HG03045 (cell line): Measurements from ENCODE around the gene CCDC107.
"Not testable (repeated sequence)": the region's sequence is repeated elsewhere in the genome, so short reads cannot be mapped to it uniquely, and the experiment has no call there.

ENCODE experiments used
- ATAC-seq: cut with Tn5 transposase; IDR thresholded peaks from one replicate; pipeline ENCODE4 v1.9.1; 2021; ENCODE audit warnings: mild to moderate bottlenecking, moderate library complexity; ENCODE audit not compliant: unreplicated experiment

The CCDC107 gene, protein sequence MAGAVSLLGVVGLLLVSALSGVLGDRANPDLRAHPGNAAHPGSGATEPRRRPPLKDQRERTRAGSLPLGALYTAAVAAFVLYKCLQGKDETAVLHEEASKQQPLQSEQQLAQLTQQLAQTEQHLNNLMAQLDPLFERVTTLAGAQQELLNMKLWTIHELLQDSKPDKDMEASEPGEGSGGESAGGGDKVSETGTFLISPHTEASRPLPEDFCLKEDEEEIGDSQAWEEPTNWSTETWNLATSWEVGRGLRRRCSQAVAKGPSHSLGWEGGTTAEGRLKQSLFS

GRCh38 chr9:35658137-35658967, at the start of gene CCDC107:
TSS of gene CCDC107 (plus strand) at chr9:35658292. CDS start at chr9:35658380, 88 bp downstream.
- peak; percentile 71 for ATAC-seq

DNA sequence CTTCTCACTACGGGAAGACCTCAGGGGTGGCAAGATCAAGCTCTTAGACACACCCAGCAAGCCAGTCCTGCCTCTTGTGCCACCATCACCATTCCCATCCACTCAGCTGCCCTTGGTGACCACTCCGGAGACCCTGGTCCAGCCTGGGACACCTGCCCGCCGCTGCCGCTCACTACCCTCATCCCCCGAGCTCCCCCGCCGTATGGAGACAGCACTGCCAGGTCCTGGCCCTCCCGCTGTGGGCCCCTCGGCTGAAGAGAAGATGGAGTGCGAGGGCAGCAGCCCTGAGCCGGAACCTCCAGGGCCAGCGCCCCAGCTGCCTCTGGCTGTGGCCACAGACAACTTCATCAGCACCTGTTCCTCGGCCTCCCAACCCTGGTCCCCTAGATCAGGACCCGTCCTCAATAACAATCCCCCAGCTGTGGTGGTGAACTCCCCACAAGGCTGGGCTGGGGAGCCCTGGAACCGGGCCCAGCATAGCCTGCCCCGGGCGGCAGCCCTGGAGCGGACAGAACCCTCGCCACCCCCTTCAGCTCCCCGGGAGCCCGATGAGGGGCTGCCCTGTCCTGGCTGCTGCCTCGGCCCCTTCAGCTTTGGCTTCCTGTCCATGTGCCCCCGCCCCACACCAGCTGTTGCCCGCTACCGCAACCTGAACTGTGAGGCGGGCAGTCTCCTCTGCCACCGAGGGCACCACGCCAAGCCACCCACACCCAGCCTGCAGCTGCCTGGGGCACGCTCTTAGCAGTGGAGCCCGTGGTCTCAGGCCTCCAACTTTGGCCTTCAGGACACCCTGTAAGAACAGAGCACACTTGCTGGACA, 48.9 kb upstream of the CCDC107 start:
- ATAC-seq, result no peak

- no peak for ATAC-seq
Observed at GRCh38 chr9:35609820-35610163, 48.3 kb upstream of the CCDC107 start.

DNA sequence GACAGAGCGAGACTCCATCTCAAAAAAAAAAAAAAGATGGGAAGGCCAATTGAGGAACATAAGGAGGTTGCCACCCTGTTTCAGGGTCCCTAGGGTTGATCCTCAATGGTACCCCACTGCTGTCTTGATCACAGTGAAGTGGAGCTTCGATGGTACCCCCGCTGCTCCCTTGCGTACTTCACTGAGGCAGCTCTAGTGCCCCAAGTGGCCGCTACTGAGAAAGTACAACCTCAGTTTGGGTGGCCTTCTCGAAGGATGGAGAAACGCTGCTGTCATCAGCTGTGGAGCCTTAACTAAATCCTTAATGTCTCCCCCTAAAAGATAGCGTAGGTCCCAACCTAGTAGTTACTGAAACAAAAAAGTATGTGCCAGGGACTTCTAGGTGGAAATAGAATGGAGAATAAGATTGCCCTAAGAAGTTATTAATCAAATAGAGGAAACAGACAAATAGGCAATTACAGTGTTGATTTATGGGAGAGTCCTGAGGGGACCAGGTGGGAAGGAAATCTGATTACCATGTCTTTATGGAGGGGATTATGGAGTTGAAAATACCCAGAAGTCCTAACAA, 46.8 kb upstream of the CCDC107 start:
- ATAC-seq, result no peak

DNA sequence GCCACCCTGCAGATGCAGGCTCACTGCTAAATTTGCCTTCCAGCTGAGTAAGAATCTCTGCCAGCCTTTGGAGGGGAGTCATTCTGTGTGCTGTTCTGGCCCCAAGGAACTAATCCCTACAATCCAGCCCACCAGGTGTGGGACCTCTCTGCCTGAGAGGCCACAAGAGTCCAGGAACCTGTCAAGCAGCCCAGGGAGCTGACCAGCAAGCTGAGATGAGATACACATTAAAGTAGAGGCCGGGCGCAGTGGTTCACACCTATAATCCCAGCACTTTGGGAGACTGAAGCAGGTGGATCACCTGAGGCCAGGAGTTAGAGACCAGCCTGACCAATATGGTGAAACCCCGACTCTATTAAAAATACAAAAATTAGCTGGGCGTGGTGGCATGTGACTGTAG, 46.0 kb upstream of the CCDC107 start:
- not testable (repeated sequence) for ATAC-seq

- ATAC-seq, result no peak
Observed at GRCh38 chr9:35612843-35613242, 45.2 kb upstream of the CCDC107 start.

DNA sequence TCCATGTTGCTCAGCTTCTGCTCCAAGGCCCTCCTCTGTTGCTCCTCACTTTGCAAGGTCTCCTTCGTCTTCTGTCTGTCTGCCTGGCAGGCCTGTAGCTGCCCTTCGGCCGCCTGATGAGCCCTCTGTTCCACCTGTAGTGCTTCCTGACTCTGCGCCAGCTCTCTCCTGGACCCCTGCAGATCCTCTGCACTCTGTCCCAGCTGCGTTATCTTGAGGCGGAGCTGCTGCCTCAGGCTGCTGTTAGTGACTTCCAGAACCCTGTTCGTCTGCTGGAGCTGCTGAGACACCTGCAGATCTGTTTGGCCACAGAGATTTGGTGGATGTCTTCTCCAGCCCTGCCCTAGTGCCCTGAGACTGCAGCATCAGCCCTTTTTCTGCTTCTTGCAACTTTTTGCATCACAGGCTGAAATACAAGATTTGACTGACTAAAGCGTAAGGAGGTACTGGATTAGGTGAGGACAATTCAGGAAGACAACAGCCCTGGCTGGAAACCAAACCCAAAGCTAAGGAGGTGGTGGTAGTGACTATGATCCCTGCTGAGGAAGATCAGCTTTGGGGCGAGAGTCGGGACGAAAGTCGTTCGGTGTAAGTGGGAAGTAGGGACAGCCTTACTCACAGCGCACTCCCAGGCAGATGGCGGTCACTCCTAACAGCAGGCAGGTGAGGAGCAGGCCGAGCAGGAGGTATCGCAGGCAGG, 42.0 kb upstream of the CCDC107 start:
- no peak for ATAC-seq

- ATAC-seq, result peak; percentile 53
Observed at GRCh38 chr9:35616681-35617459, 41.2 kb upstream of the CCDC107 start.

DNA sequence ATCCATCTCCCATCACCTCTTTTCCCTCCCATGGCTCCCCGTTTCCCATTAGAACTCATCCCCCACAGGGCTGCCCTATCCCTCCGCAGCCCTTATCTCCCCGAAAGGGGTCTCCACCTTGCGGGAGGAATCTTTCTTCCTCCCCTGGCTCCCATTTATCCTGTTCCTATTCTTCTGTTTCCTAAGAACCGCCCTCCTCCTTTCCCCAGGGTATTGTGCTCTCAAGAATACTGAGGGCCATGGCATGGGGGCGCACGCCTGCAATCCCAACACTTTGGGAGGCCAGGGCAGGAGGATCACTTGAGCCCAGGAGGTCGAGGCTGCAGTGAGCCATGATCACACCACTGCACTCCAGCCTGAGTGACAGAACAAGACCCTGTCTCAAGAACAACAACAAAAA, 40.5 kb upstream of the CCDC107 start:
- no peak for ATAC-seq

DNA sequence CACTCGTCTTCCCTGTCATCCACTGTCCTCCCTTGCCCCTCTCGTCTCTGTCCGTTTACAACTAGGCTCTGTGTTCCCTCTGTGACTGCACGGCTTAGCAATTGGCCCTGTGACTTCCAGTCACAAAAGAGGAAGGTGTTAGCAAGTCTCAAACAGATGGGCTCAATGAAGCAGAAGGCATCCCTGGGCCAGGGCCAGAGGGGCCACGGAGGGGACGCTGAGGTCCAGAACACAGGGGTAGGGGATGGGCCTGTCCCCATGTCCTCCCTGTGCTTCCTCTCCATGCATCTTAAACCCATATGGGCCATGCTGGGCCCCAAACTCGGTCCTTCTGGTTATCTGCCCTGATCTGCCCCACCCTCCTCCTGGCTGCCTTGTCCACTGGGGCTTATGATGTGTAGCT, 39.8 kb upstream of the CCDC107 start, which contains the start of gene CD72:
TSS of gene CD72 (minus strand) at position 89 of the 403 bp plus-strand sequence. CDS start 110 bp downstream, outside the sequence.
- no peak for ATAC-seq

- no peak for ATAC-seq
Observed at GRCh38 chr9:35618854-35619799, 39.0 kb upstream of the CCDC107 start.

- no peak for ATAC-seq
Observed at GRCh38 chr9:35619800-35620158, 38.3 kb upstream of the CCDC107 start.

- ATAC-seq, result no peak
Observed at GRCh38 chr9:35627575-35627974, 30.5 kb upstream of the CCDC107 start.

DNA sequence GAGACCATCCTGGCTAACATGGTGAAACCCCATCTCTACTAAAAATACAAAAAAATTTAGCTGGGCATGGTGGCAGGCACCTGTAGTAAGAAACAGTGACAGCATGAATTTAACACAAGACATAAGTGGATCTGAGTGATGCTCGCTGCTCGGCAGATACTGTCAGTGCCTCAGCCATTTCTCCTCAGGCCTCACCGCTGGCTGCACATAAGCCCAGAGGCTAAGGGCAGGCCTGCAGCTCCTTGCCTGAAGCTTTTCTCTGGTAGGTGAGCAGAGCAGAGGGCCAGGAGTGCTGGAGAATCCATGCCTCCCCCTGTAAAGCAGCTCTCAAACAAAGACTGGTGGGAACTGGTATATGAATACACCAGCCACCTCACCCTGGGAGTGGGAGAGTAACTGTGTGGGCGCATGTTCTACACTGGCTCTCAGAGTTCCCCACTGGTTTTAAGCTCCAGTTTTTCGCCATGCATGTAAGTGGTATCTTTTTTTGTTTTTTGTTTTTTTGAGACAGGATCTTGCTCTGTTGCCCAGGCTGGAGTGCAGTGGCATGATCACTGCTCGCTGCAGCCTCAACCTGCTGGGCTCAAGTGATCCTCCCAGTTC, 29.6 kb upstream of the CCDC107 start:
- ATAC-seq, result no peak

- ATAC-seq, result no peak
Observed at GRCh38 chr9:35629597-35629996, 28.5 kb upstream of the CCDC107 start.

GRCh38 chr9:35635730-35636129, 22.4 kb upstream of the CCDC107 start:
- ATAC-seq, result no peak

DNA sequence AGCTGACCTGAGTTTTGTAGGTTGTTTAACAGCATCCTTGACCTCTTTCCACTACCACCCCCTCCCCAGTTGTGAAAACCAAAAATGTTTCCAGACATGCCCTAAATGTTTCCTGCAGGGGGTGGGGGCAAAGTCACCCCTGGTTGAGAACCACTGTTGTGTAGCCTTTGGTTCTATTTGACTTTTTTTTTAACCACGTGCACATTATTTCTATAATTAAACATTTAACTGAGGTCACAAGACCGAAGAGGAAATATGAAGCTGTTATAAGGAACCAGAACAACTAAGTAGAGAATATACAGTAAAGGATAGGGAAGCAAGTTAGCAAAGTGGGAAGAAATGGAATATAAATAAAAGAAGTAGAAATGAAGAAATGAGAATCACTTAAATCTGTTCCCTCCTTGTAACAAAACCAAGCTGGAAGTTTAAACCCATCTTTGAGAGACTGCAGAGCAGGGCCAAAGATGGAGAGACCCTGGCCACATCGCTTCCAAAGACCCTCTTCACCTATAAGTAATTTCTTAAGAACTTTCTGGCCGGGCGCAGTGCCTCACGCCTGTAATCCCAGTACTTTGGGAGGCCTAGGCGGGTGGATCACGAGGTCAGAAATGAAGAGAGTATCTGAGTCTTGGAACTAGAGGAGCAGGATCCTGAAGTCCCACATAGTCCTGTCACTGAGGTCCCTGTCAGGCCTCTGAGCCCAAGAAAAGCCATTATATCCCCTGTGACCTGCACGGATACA, 21.8 kb upstream of the CCDC107 start:
- no peak for ATAC-seq

DNA sequence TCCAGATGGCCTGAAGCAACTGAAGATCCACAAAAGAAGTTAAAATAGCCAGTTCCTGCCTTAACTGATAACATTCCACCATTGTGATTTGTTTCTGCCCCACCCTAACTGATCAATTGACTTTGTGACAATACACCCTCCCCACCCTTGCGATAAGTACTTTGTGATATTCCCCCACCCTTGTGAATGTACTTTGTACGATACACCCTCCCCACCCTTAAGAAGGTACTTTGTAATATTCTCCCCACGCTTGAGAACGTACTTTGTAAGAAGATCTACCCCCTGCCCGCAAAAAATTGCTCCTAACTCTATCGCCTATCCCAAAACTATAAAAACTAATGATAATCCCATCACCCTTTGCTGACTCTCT, 21.2 kb upstream of the CCDC107 start:
- not testable (repeated sequence) for ATAC-seq
